HG02852 (cell line): ENCODE measurements around the gene GLS.
"Not testable (repeated sequence)": the region's sequence is repeated elsewhere in the genome, so short reads cannot be mapped to it uniquely, and the experiment has no call there.

Source experiments
- ATAC-seq: cut with Tn5 transposase; IDR thresholded peaks from one replicate; pipeline ENCODE4 v1.9.1; 2021; ENCODE audit warnings: mild to moderate bottlenecking, moderate library complexity; ENCODE audit not compliant: unreplicated experiment

Gene GLS

GRCh38 chr2:190880378-190881083 is at the start of gene GLS:
Gene GLS, plus strand, starts transcription at chr2:190880821. Its CDS starts 264 bp downstream, at chr2:190881085.
- peak; percentile 67 for ATAC-seq

- no peak for ATAC-seq
Observed at GRCh38 chr2:190831941-190832340, 48.7 kb upstream of the GLS start.

- no peak for ATAC-seq
Observed at GRCh38 chr2:190834890-190835208, 45.8 kb upstream of the GLS start.

GRCh38 chr2:190835303-190835930 is 45.2 kb upstream of the GLS start:
- ATAC-seq, result no peak

- ATAC-seq, result no peak
Observed at GRCh38 chr2:190836767-190837166, 43.9 kb upstream of the GLS start.

- ATAC-seq, result no peak
Observed at GRCh38 chr2:190837420-190837819, 43.2 kb upstream of the GLS start.

- no peak for ATAC-seq
Observed at GRCh38 chr2:190837952-190838361, 42.7 kb upstream of the GLS start.

- ATAC-seq, result no peak
Observed at GRCh38 chr2:190838492-190838910, 42.1 kb upstream of the GLS start.

GRCh38 chr2:190840569-190841172 is 40.0 kb upstream of the GLS start:
- ATAC-seq, result no peak

- ATAC-seq, result no peak
Observed at GRCh38 chr2:190841707-190842505, 38.7 kb upstream of the GLS start.

- no peak for ATAC-seq
Observed at GRCh38 chr2:190842606-190843104, 38.0 kb upstream of the GLS start.

- ATAC-seq, result peak; percentile 98
Observed at GRCh38 chr2:190843890-190844699, 36.5 kb upstream of the GLS start.

GRCh38 chr2:190844700-190845401 is 35.8 kb upstream of the GLS start:
- no peak for ATAC-seq

GRCh38 chr2:190846746-190847145 is 33.9 kb upstream of the GLS start:
- no peak for ATAC-seq

- no peak for ATAC-seq
Observed at GRCh38 chr2:190847504-190848081, 33.0 kb upstream of the GLS start.

GRCh38 chr2:190849774-190850173 is 30.8 kb upstream of the GLS start:
- ATAC-seq, result no peak

- ATAC-seq, result not testable (repeated sequence)
Observed at GRCh38 chr2:190853022-190853421, 27.6 kb upstream of the GLS start.

GRCh38 chr2:190853531-190854383 is 26.9 kb upstream of the GLS start:
- peak; percentile 68 for ATAC-seq

GRCh38 chr2:190854726-190855125 is 25.9 kb upstream of the GLS start:
- ATAC-seq, result no peak
